K562 (cell line): ENCODE results near the gene PLCE1. TPM values are rescaled to one million over a fixed set of nuclear protein-coding genes. Genes with fewer than 3 reads are reported as not detected.

Experiments
- ATAC-seq: fragments of 200-7000 bp; cut with Tn5 transposase; 3 replicates; pipeline ENCODE4 v1.9.1; 2020; ENCODE audit warnings: moderate library complexity
- BruUV-seq: library from RNA; stranded (reverse); fragments of 400-500 nt; replicated peaks from 2 replicates; lab custom pipeline; 2021; lab: Mats Ljungman, UMichigan
- CTCF ChIA-PET: fragments of 300-600 bp; formaldehyde crosslinking; extraction: SDS; loops from one replicate; lab custom pipeline; 2021; ENCODE audit warnings: low intra/inter-chr PET ratio; lab: Yijun Ruan, JAX
- POLR2A ChIA-PET: fragments of 300-600, 350-650 bp; sonication (Branson Sonifier 250); formaldehyde crosslinking; extraction: SDS; loops from one replicate; lab custom pipeline; 2021; ENCODE audit warnings: antibody characterized with exemption, inconsistent platforms; lab: Yijun Ruan, JAX
- DNase-seq, 4 experiments: peaks; one replicate each; pipeline versions ENCODE4 v3.0.0 to v3.0.0-alpha.2; 2011 to 2018; ENCODE audit warnings: low spot score in 3 of 4, mixed read lengths in 3 of 4; ENCODE audit errors: extremely low read depth in 1 of 4
- FAIRE-seq: peaks from 2 replicates; lab custom pipeline; 2011; peaks lifted over from hg19 to GRCh38; lab: Jason Lieb, UNC
- H2AFZ ChIP-seq: 2 replicates; pipeline ENCODE4 v1.6.0; 2011; ENCODE audit warnings: low read depth, low read length, control low read depth, inconsistent platforms
- H3K27ac ChIP-seq: fragments of 200-600 bp; 3 replicates; pipeline ENCODE4 v1.8.0; 2011; ENCODE audit warnings: low read depth, mild to moderate bottlenecking, control low read depth, inconsistent platforms, low read length, moderate library complexity, mixed read lengths; ENCODE audit errors: extremely low read depth
- H3K27me3 ChIP-seq, 2 experiments: fragments of 300-600 bp in 1 of 2; 2 replicates in 1 of 2; 3 replicates in 1 of 2; pipeline versions ENCODE4 v1.6.0 to v1.8.0; 2011; ENCODE audit warnings: inconsistent platforms in 2 of 2, low read length in 2 of 2, mild to moderate bottlenecking in 1 of 2, mixed read lengths in 1 of 2, moderate library complexity in 1 of 2; ENCODE audit not compliant: control insufficient read depth in 2 of 2, insufficient read depth in 2 of 2
- H3K36me3 ChIP-seq: fragments of 300-600 bp; 3 replicates; pipeline ENCODE4 v1.8.0; 2011; ENCODE audit warnings: mild to moderate bottlenecking, low read length, inconsistent platforms; ENCODE audit not compliant: control insufficient read depth, insufficient read depth
- H3K4me1 ChIP-seq, 2 experiments: fragments of 200-600 bp in 1 of 2; replicated peaks in 1 of 2; 2 replicates in 1 of 2; 3 replicates in 1 of 2; pipeline versions ENCODE4 v1.5.1 to v1.8.0; 2011; ENCODE audit warnings: inconsistent platforms in 2 of 2, low read length in 2 of 2, mild to moderate bottlenecking in 1 of 2, mixed read lengths in 1 of 2, moderate library complexity in 1 of 2; ENCODE audit not compliant: control insufficient read depth in 2 of 2, insufficient read depth in 2 of 2
- H3K4me2 ChIP-seq: 2 replicates; pipeline ENCODE4 v1.6.1; 2011; ENCODE audit warnings: low read length, control low read depth, inconsistent platforms, mixed read lengths; ENCODE audit not compliant: insufficient read depth
- H3K4me3 ChIP-seq: fragments of 200-600 bp; sonication (generic), shearing (Covaris generic); 2 replicates; pipeline ENCODE4 v1.5.1; 2016; ENCODE audit warnings: control low read depth, inconsistent platforms
- H3K79me2 ChIP-seq: fragments of 200-600 bp; 3 replicates; pipeline ENCODE4 v1.8.0; 2011; ENCODE audit warnings: low read length, inconsistent platforms; ENCODE audit not compliant: control insufficient read depth, insufficient read depth
- H3K9ac ChIP-seq, 2 experiments: 2 replicates each; pipeline versions ENCODE4 v1.6.0 to v1.6.1; 2011; ENCODE audit warnings: low read depth in 2 of 2, low read length in 2 of 2, control low read depth in 1 of 2, inconsistent platforms in 1 of 2, mild to moderate bottlenecking in 1 of 2, mixed read lengths in 1 of 2; ENCODE audit not compliant: insufficient read depth in 1 of 2
- H3K9me1 ChIP-seq: one replicate; pipeline ENCODE4 v1.6.0; 2011; ENCODE audit warnings: inconsistent platforms, mild to moderate bottlenecking, low read length, moderate library complexity; ENCODE audit not compliant: control insufficient read depth, insufficient read depth
- H3K9me3 ChIP-seq: replicated peaks from 2 replicates; pipeline ENCODE4 v1.5.1; 2011; ENCODE audit warnings: low read depth, low read length, inconsistent platforms; ENCODE audit not compliant: control insufficient read depth, insufficient read depth
- H4K20me1 ChIP-seq: replicated peaks from 2 replicates; pipeline ENCODE4 v1.6.1; 2011; ENCODE audit warnings: low read length, inconsistent platforms, mixed read lengths; ENCODE audit not compliant: control insufficient read depth, insufficient read depth
- MTA2 ChIP-seq: fragments of 450-650 bp; IDR thresholded peaks from 2 replicates; pipeline ENCODE4 v1.6.1; 2016; ENCODE audit warnings: low read depth
- RBM15 ChIP-seq: fragments of 200-400 bp; formaldehyde crosslinking; IDR thresholded peaks from 2 replicates; pipeline ENCODE4 v1.6.1; 2018; ENCODE audit warnings: mild to moderate bottlenecking, low read length, moderate library complexity; ENCODE audit not compliant: insufficient read depth
- SMAD1 ChIP-seq: fragments of 150-350 bp; IDR thresholded peaks from 2 replicates; pipeline ENCODE4 v1.6.1; 2014; ENCODE audit warnings: low read length, low read depth; ENCODE audit not compliant: partially characterized antibody
- SMARCC2 ChIP-seq: fragments of 450-650 bp; IDR thresholded peaks from 2 replicates; pipeline ENCODE4 v1.6.1; 2017; ENCODE audit warnings: antibody characterized with exemption, moderate library complexity, mild to moderate bottlenecking, low read depth
- TAL1 ChIP-seq: fragments of 450-650 bp; IDR thresholded peaks from 2 replicates; pipeline ENCODE4 v1.6.1; 2016; ENCODE audit warnings: mild to moderate bottlenecking
- ZNF668 ChIP-seq: fragments of 250-450 bp; sonication (Bioruptor Pico); IDR thresholded peaks from 2 replicates; pipeline ENCODE4 v1.8.0; 2022; ENCODE audit warnings: mild to moderate bottlenecking, inconsistent platforms
- WGBS: fragments of 100-300 bp; shearing (Covaris generic); methylation state at CpG from one replicate; pipeline ENCODE4 v1.1.6; 2016; ENCODE audit warnings: low coverage, mixed read lengths; ENCODE audit not compliant: insufficient coverage; ENCODE audit errors: missing lambda C conversion rate; 5-methylcytosine and 5-hydroxymethylcytosine counted together
- in situ Hi-C: fragments of 300-500 bp; cut with MboI; formaldehyde crosslinking; loops from 4 replicates; pipeline ENCODE4 v1.15.0; 2018; ENCODE audit warnings: inconsistent platforms, mixed read lengths
- intact Hi-C: fragments of 100-400 bp; cut with micrococcal nuclease; formaldehyde crosslinking; loops from 2 replicates; pipeline ENCODE4 v1.14.2; 2022
- polyA plus RNA-seq, 8 experiments: library from polyadenylated mRNA; depleted of rRNA in 4 of 8; stranded (reverse) in 5 of 8; unstranded in 3 of 8; fragments of >200 nt; fragmentation: Nextera tagmentation in 2 of 8; fragmentation: Illumina TruSeq in 1 of 8; extraction: Ambion mirVana in 2 of 8; extraction: Trizol in 1 of 8; gene quantifications; 2 replicates each; pipeline versions ENCODE4 v1.2.1 to v1.2.3, GENCODE V29; 2011 to 2014; ENCODE audit warnings: inconsistent platforms in 1 of 8, missing spikeins in 1 of 8
- total RNA-seq, 7 experiments: library from RNA; depleted of rRNA in 6 of 7; stranded (reverse); fragments of >200 nt in 6 of 7; fragmentation: Illumina TruSeq in 2 of 7; extraction: Trizol in 2 of 7; gene quantifications; 2 replicates each; pipeline versions ENCODE4 v1.2.1 to v1.2.3, GENCODE V29; 2011 to 2021; ENCODE audit warnings: low replicate concordance in 1 of 7
- TF ChIP-seq, protein P1 (sequence below): fragments of 450-650 bp; IDR thresholded peaks from 2 replicates; pipeline ENCODE4 v1.6.1; 2017; ENCODE audit warnings: antibody characterized with exemption
- TF ChIP-seq, protein P2 (sequence below): fragments of 450-650 bp; IDR thresholded peaks from 2 replicates; pipeline ENCODE4 v1.6.1; 2017; ENCODE audit warnings: antibody characterized with exemption, mild to moderate bottlenecking

Gene PLCE1
- total and polyA plus RNA-seq, 9 of the 15 experiments (the other 6 are each of a cell fraction or from before 2014, with no cell fraction given), result under 0.01 to 0.52 (median 0.13) TPM; not detected in 5

DNA sequence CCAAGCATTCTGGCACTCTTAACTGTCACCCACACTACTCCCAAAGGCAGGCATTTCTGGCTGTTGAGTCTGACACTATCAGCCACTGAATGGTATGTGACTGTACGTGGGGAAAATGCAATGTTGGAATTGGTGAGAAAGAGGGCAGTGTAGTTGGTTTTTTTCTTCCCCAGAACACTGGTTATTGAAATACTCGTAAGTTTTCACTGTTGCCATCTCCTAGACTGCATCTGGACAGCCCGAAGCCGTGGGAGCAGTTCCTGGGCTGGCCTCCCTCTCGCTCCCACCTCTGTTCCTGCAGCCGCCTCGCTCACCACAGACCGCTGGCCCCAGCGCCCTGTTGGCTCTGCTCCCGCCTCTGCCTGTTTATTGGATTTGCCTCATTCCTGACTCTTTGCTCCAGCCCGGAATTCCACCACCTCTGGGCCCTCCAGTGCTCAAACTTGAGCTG is 5.7 kb downstream of the PLCE1 start:
- Histone ChIP-seq H3K36me3 (no peaks in the 10 kb centered on the region), H3K9ac (no peak overlapping the region), H3K4me2 (no peak overlapping the region), H3K4me3 (no peak overlapping the region), H3K27me3 (peaks cover 0 to 12% of the 10 kb centered on the region in 2 experiments; a peak in 3 of 5 replicates), H2AFZ (no peak overlapping the region), H3K9me1 (no peaks in the 10 kb centered on the region), H3K4me1 (no peaks in the 10 kb centered on the region), H3K9me3 (no peaks in the 10 kb centered on the region), H3K79me2 (no peaks in the 10 kb centered on the region), H4K20me1 (no peaks in the 10 kb centered on the region), H3K27ac (no peak overlapping the region)
- ChIA-PET POLR2A (no interaction called here), CTCF (no interaction called here)
- TF ChIP-seq ZNF668 (CRISPR knock-in tag), result no peak
- TF ChIP-seq RBM15, result no peak
- no peak for TF ChIP-seq MTA2
- TF ChIP-seq SMARCC2, result no peak
- no peak for TF ChIP-seq SMAD1
- TF ChIP-seq TAL1, result no peak
- TF ChIP-seq, protein P1, sequence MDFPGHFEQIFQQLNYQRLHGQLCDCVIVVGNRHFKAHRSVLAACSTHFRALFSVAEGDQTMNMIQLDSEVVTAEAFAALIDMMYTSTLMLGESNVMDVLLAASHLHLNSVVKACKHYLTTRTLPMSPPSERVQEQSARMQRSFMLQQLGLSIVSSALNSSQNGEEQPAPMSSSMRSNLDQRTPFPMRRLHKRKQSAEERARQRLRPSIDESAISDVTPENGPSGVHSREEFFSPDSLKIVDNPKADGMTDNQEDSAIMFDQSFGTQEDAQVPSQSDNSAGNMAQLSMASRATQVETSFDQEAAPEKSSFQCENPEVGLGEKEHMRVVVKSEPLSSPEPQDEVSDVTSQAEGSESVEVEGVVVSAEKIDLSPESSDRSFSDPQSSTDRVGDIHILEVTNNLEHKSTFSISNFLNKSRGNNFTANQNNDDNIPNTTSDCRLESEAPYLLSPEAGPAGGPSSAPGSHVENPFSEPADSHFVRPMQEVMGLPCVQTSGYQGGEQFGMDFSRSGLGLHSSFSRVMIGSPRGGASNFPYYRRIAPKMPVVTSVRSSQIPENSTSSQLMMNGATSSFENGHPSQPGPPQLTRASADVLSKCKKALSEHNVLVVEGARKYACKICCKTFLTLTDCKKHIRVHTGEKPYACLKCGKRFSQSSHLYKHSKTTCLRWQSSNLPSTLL, result no peak
- TF ChIP-seq, protein P2, sequence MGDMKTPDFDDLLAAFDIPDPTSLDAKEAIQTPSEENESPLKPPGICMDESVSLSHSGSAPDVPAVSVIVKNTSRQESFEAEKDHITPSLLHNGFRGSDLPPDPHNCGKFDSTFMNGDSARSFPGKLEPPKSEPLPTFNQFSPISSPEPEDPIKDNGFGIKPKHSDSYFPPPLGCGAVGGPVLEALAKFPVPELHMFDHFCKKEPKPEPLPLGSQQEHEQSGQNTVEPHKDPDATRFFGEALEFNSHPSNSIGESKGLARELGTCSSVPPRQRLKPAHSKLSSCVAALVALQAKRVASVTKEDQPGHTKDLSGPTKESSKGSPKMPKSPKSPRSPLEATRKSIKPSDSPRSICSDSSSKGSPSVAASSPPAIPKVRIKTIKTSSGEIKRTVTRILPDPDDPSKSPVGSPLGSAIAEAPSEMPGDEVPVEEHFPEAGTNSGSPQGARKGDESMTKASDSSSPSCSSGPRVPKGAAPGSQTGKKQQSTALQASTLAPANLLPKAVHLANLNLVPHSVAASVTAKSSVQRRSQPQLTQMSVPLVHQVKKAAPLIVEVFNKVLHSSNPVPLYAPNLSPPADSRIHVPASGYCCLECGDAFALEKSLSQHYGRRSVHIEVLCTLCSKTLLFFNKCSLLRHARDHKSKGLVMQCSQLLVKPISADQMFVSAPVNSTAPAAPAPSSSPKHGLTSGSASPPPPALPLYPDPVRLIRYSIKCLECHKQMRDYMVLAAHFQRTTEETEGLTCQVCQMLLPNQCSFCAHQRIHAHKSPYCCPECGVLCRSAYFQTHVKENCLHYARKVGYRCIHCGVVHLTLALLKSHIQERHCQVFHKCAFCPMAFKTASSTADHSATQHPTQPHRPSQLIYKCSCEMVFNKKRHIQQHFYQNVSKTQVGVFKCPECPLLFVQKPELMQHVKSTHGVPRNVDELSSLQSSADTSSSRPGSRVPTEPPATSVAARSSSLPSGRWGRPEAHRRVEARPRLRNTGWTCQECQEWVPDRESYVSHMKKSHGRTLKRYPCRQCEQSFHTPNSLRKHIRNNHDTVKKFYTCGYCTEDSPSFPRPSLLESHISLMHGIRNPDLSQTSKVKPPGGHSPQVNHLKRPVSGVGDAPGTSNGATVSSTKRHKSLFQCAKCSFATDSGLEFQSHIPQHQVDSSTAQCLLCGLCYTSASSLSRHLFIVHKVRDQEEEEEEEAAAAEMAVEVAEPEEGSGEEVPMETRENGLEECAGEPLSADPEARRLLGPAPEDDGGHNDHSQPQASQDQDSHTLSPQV, result no peak
- 2% methylated on average over 7 of the region's 11 CpGs for WGBS
- no peak for ATAC-seq
- DNase-seq, result no peak
- in situ Hi-C loops (no loop called here), intact Hi-C loops (no loop called here)
- no peak for FAIRE-seq
- no TSS peak for BruUV-seq
